Vagina (tissue), 2 donors: ENCODE measurements around the gene C6orf132.

Experiments
- CTCF ChIP-seq, 3 experiments: fragments of 450-650 bp in 2 of 3; fragments of 200-600 bp in 1 of 3; sonication (generic) in 1 of 3; IDR thresholded peaks; one replicate each; pipeline ENCODE4 v1.5.1; 2017 to 2019; ENCODE audit warnings: antibody characterized with exemption in 3 of 3, mild to moderate bottlenecking in 2 of 3, moderate library complexity in 2 of 3
- POLR2A ChIP-seq, 2 donors: fragments of 450-650 bp; IDR thresholded peaks; one replicate each; pipeline ENCODE4 v1.6.1; 2017; ENCODE audit warnings: antibody characterized with exemption in 2 of 2, mild to moderate bottlenecking in 2 of 2, moderate library complexity in 2 of 2

GRCh38 chr6:42188406-42188805, 46.0 kb upstream of the C6orf132 start:
- TF ChIP-seq CTCF (IDR thresholded peaks at IDR 0.05) (no peak), POLR2A (IDR thresholded peaks at IDR 0.05) (no peak)
